DOHH2 (cell line): ENCODE results near the gene UAP1L1.

Experiments
- EZH2phosphoT487 ChIP-seq: fragments of 200-600 bp; sonication (generic); IDR thresholded peaks from 2 replicates; pipeline ENCODE4 v1.6.1; 2017; ENCODE audit warnings: borderline replicate concordance, mild to moderate bottlenecking, antibody characterized with exemption, low read length, moderate library complexity, mixed read lengths
- TF ChIP-seq, protein P1 (sequence below): fragments of 200-600 bp; sonication (generic); IDR thresholded peaks from one replicate; pipeline ENCODE4 v1.5.1; 2014; ENCODE audit warnings: antibody characterized with exemption, mild to moderate bottlenecking, low read depth, low read length; ENCODE audit not compliant: poor library complexity, severe bottlenecking

GRCh38 chr9:137039611-137040366 is 37.5 kb upstream of the UAP1L1 start:
- TF ChIP-seq, protein P1, sequence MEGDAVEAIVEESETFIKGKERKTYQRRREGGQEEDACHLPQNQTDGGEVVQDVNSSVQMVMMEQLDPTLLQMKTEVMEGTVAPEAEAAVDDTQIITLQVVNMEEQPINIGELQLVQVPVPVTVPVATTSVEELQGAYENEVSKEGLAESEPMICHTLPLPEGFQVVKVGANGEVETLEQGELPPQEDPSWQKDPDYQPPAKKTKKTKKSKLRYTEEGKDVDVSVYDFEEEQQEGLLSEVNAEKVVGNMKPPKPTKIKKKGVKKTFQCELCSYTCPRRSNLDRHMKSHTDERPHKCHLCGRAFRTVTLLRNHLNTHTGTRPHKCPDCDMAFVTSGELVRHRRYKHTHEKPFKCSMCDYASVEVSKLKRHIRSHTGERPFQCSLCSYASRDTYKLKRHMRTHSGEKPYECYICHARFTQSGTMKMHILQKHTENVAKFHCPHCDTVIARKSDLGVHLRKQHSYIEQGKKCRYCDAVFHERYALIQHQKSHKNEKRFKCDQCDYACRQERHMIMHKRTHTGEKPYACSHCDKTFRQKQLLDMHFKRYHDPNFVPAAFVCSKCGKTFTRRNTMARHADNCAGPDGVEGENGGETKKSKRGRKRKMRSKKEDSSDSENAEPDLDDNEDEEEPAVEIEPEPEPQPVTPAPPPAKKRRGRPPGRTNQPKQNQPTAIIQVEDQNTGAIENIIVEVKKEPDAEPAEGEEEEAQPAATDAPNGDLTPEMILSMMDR = no peak
- TF ChIP-seq EZH2phosphoT487 = no peak
